AG04450 (cell line): ENCODE results near the gene SMIM10. TPM values are rescaled to one million over a fixed set of nuclear protein-coding genes. Genes with fewer than 3 reads are reported as not detected.

ENCODE experiments used
- CTCF ChIA-PET: fragments of 300-600, 350-600 bp; formaldehyde crosslinking; extraction: SDS; loops from one replicate; lab custom pipeline; 2022; ENCODE audit warnings: antibody characterized with exemption, inconsistent platforms; lab: Charles Lee
- POLR2A ChIA-PET: fragments of 350-600 bp; formaldehyde crosslinking; extraction: SDS; loops from one replicate; lab custom pipeline; 2021; ENCODE audit warnings: antibody characterized with exemption, inconsistent platforms; lab: Yijun Ruan, JAX
- DNase-seq: peaks from one replicate; pipeline ENCODE4 v3.0.0-alpha.2; 2011; ENCODE audit warnings: low read depth, low spot score
- H3K27ac ChIP-seq: one replicate; pipeline ENCODE4 v1.5.1; 2012; ENCODE audit warnings: low read depth, low read length, control low read depth
- H3K27me3 ChIP-seq: one replicate; pipeline ENCODE4 v1.6.0; 2012; ENCODE audit warnings: low read length; ENCODE audit not compliant: control insufficient read depth, insufficient read depth
- H3K4me3 ChIP-seq: 2 replicates; pipeline ENCODE4 v1.5.1; 2011; ENCODE audit warnings: mild to moderate bottlenecking, low read depth, low read length, control low read depth
- H3K9me3 ChIP-seq: 2 replicates; pipeline ENCODE4 v1.5.1; 2012; ENCODE audit warnings: low read length; ENCODE audit not compliant: control insufficient read depth, insufficient read depth
- CTCF ChIP-seq: IDR thresholded peaks from 2 replicates; pipeline ENCODE4 v1.5.1; 2011; ENCODE audit warnings: low read depth, low read length, control low read depth, inconsistent platforms
- polyA plus RNA-seq: library from polyadenylated mRNA; depleted of rRNA; stranded (reverse); fragments of >200 nt; gene quantifications from 2 replicates; pipeline ENCODE4 v1.2.3, GENCODE V29; 2011

Gene SMIM10
- polyA plus RNA-seq, 1 experiment: 10.7 TPM

GRCh38 chrX:134982748-134983147, 8.0 kb upstream of the SMIM10 start:
- H3K9me3 ChIP-seq: no peaks in the 10 kb centered on the region
- TF ChIP-seq CTCF: no peak
- ChIA-PET POLR2A (interaction anchor here (0.9 kb wide), 1 partner anchor 8 kb away, joined by 4 read pairs; the partner anchor contains the start of gene SMIM10), CTCF (no interaction called here)
- no peak overlapping the region for H3K27ac ChIP-seq
- no peak overlapping the region for H3K4me3 ChIP-seq
- no peak for DNase-seq
- H3K27me3 ChIP-seq: no peaks in the 10 kb centered on the region

- Histone ChIP-seq H3K27me3 (no peaks in the 10 kb centered on the region), H3K27ac (no peak overlapping the region), H3K4me3 (no peak overlapping the region), H3K9me3 (no peaks in the 10 kb centered on the region)
- ChIA-PET POLR2A (no interaction called here), CTCF (no interaction called here)
- no peak for DNase-seq
- TF ChIP-seq CTCF: no peak
Measured at GRCh38 chrX:134985479-134985878, 5.3 kb upstream of the SMIM10 start.

GRCh38 chrX:134990475-134990800, 353 bp upstream of the SMIM10 start:
- ChIA-PET POLR2A (interaction anchor here (0.7 to 1.4 kb wide), 2 partner anchors 8 to 42 kb away, joined by 3 to 4 read pairs; no protein-coding TSS in a partner anchor), CTCF (interaction anchor here (1.2 kb wide), 1 partner anchor 9 kb away, joined by 3 read pairs; no protein-coding TSS in a partner anchor)
- peak overlapping the region; percentile 68 for H3K27ac ChIP-seq
- no peak for DNase-seq
- peak overlapping the region; percentile 58; the same call in 1 of the 2 replicates for H3K4me3 ChIP-seq
- no peaks in the 10 kb centered on the region for H3K27me3 ChIP-seq
- no peak for TF ChIP-seq CTCF
- H3K9me3 ChIP-seq: no peaks in the 10 kb centered on the region

- H3K27me3 ChIP-seq: no peaks in the 10 kb centered on the region
- DNase-seq: no peak
- no peak for TF ChIP-seq CTCF
- H3K9me3 ChIP-seq: no peaks in the 10 kb centered on the region
- H3K27ac ChIP-seq: no peak overlapping the region
- POLR2A ChIA-PET: no interaction called here
- CTCF ChIA-PET: no interaction called here
- no peak overlapping the region for H3K4me3 ChIP-seq
Measured at GRCh38 chrX:134997646-134998045, 6.9 kb downstream of the SMIM10 start.

- H3K27me3 ChIP-seq: no peaks in the 10 kb centered on the region
- ChIA-PET CTCF (no interaction called here), POLR2A (no interaction called here)
- no peak for TF ChIP-seq CTCF
- H3K9me3 ChIP-seq: no peaks in the 10 kb centered on the region
- no peak overlapping the region for H3K4me3 ChIP-seq
- DNase-seq: no peak
- no peak overlapping the region for H3K27ac ChIP-seq
Measured at GRCh38 chrX:134998246-134998645, 7.5 kb downstream of the SMIM10 start.
